Thoracic aorta (tissue), 2 donors: ENCODE data around the gene POU2F3. TPM values are rescaled to one million over a fixed set of nuclear protein-coding genes. Genes with fewer than 3 reads are reported as not detected.

ENCODE experiments used
- ATAC-seq: fragments of 150-250 bp; one replicate; pipeline ENCODE4 v1.8.0; 2017; ENCODE audit warnings: low read depth; ENCODE audit not compliant: insufficient number of reproducible peaks, low FRiP score
- DNase-seq: peaks from one replicate; pipeline ENCODE4 v3.0.0-alpha.2; 2020; ENCODE audit warnings: low spot score
- H3K27ac ChIP-seq, 2 donors: fragments of 200-600 bp; sonication (generic); 1 replicate in 1 of 2; 2 replicates in 1 of 2; pipeline ENCODE4 v1.5.1; 2016; ENCODE audit warnings: mild to moderate bottlenecking in 2 of 2, moderate library complexity in 2 of 2
- H3K27me3 ChIP-seq: fragments of 200-600 bp; sonication (generic); replicated peaks from 2 replicates; pipeline ENCODE4 v1.6.0; 2016; ENCODE audit warnings: mild to moderate bottlenecking; ENCODE audit not compliant: insufficient read depth
- H3K36me3 ChIP-seq: fragments of 200-600 bp; sonication (generic); one replicate; pipeline ENCODE4 v1.5.1; 2016
- H3K4me1 ChIP-seq, 2 donors: fragments of 200-600 bp; sonication (generic); 1 replicate in 1 of 2; 2 replicates in 1 of 2; pipeline versions ENCODE4 v1.5.1 to v1.6.0; 2016; ENCODE audit warnings: low read depth in 2 of 2, mild to moderate bottlenecking in 1 of 2; ENCODE audit not compliant: control insufficient read depth in 1 of 2
- H3K4me3 ChIP-seq: fragments of 200-600 bp; sonication (generic); 2 replicates; pipeline ENCODE4 v1.5.1; 2016; ENCODE audit warnings: mild to moderate bottlenecking
- H3K9me3 ChIP-seq: fragments of 200-600 bp; sonication (generic); 2 replicates; pipeline ENCODE4 v1.5.1; 2016
- total RNA-seq, 2 donors: library from RNA; depleted of rRNA; stranded (reverse); fragments of >200 nt; gene quantifications; one replicate each; pipeline versions ENCODE4 v1.1.0 to v1.2.3, GENCODE V29; 2016
- TF ChIP-seq, protein P1 (sequence below): fragments of 200-600 bp; sonication (generic); IDR thresholded peaks from one replicate; pipeline ENCODE4 v1.5.1; 2019; ENCODE audit warnings: antibody characterized with exemption

POU2F3 gene
- total RNA-seq, 2 donors from 2014 or later: not detected

DNA sequence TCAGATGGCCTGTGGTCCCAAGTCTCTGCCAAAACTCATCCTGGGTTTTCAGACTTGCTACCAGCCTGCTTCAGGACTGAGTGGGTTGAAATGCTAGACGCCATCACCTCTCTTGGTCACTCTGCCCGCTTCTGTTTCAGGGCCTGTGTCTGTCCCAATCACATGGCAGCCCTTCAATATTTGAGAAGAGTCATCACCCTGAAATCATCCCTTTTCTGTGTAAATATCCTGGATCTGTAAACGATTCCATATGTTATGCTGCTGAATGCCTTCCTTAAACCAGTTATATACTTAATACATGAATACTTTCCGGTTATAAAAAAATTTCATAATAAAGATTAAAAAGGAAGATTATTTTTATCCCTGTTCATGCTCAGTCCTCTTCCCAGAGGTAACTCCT, 45.3 kb downstream of the POU2F3 start:
- no peak overlapping the region for H3K27ac ChIP-seq
- no peaks in the 10 kb centered on the region for H3K9me3 ChIP-seq
- no peak for ATAC-seq
- H3K4me3 ChIP-seq: no peak overlapping the region
- no peak for DNase-seq
- H3K36me3 ChIP-seq: no peaks in the 10 kb centered on the region
- H3K4me1 ChIP-seq: no peaks in the 10 kb centered on the region
- TF ChIP-seq, protein P1, sequence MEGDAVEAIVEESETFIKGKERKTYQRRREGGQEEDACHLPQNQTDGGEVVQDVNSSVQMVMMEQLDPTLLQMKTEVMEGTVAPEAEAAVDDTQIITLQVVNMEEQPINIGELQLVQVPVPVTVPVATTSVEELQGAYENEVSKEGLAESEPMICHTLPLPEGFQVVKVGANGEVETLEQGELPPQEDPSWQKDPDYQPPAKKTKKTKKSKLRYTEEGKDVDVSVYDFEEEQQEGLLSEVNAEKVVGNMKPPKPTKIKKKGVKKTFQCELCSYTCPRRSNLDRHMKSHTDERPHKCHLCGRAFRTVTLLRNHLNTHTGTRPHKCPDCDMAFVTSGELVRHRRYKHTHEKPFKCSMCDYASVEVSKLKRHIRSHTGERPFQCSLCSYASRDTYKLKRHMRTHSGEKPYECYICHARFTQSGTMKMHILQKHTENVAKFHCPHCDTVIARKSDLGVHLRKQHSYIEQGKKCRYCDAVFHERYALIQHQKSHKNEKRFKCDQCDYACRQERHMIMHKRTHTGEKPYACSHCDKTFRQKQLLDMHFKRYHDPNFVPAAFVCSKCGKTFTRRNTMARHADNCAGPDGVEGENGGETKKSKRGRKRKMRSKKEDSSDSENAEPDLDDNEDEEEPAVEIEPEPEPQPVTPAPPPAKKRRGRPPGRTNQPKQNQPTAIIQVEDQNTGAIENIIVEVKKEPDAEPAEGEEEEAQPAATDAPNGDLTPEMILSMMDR: no peak
- no peaks in the 10 kb centered on the region for H3K27me3 ChIP-seq

DNA sequence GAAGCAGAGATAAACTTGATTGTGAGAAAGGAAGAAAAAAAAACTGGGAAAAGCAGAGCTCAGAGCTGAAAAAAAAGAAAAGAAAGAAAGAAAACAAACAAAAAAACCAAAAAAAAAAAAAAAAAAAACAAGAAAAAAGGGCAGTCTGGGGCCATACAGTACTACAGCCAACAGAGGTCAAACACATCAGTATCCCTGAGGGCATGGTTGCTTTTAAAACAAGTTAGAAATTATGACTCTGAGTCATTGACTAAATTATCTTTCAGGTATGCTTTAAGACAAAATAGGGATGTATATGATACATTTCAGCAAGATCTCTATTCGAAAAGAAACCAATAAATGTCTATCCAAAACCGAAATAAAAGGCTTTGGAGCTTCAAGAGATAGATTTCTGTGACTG, 48.1 kb downstream of the POU2F3 start:
- Histone ChIP-seq H3K9me3 (no peaks in the 10 kb centered on the region), H3K27ac (no peak overlapping the region), H3K27me3 (no peaks in the 10 kb centered on the region), H3K4me1 (no peaks in the 10 kb centered on the region), H3K4me3 (no peak overlapping the region), H3K36me3 (no peaks in the 10 kb centered on the region)
- ATAC-seq: no peak
- TF ChIP-seq, protein P1: no peak
- no peak for DNase-seq

DNA sequence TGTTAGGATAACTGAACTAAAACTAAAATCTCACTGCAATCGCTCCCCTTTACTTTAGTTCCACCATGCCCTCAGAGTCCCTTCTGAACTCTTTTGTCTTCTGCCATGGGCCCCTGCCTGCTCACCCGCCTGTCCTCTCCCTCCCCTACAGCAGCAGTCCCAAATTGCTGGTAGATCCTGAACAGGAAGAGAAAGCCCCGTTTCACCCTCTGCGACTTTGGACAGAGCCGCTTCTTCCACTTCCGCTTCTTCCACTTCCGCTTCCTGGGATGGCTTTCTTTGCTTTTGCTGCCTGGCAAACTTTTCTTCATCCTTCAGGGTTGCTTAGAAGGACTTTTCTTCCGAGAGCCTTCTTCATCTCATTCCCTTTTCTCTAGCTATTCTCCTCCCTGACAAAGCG, 49.5 kb downstream of the POU2F3 start:
- Histone ChIP-seq H3K27ac (no peak overlapping the region), H3K36me3 (no peaks in the 10 kb centered on the region), H3K4me1 (no peaks in the 10 kb centered on the region), H3K4me3 (no peak overlapping the region), H3K9me3 (no peaks in the 10 kb centered on the region), H3K27me3 (no peaks in the 10 kb centered on the region)
- ATAC-seq (no peak), DNase-seq (no peak)
- TF ChIP-seq, protein P1: no peak

DNA sequence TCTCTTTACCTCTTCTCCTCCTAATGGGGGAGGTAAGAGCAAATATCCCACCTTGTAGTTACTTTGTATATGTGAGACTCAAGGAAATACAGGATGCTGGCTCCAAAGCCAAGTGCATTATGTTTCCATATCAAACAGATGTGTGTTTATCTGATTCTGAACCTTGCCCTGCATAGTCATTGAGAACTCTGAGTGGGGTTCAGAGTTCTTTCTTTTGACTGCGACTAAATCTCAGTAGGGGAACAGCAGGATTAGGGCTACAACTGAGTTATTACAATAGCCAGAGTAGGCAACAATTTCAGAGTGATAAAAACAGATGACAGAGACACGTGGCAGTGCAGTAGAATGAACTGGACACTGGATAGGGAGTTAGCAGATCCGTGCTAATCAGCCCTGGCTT, 51.0 kb downstream of the POU2F3 start:
- ATAC-seq (no peak), DNase-seq (no peak)
- Histone ChIP-seq H3K9me3 (no peaks in the 10 kb centered on the region), H3K4me1 (no peaks in the 10 kb centered on the region), H3K36me3 (no peaks in the 10 kb centered on the region), H3K27ac (no peak overlapping the region), H3K27me3 (no peaks in the 10 kb centered on the region), H3K4me3 (no peak overlapping the region)
- TF ChIP-seq, protein P1: no peak

DNA sequence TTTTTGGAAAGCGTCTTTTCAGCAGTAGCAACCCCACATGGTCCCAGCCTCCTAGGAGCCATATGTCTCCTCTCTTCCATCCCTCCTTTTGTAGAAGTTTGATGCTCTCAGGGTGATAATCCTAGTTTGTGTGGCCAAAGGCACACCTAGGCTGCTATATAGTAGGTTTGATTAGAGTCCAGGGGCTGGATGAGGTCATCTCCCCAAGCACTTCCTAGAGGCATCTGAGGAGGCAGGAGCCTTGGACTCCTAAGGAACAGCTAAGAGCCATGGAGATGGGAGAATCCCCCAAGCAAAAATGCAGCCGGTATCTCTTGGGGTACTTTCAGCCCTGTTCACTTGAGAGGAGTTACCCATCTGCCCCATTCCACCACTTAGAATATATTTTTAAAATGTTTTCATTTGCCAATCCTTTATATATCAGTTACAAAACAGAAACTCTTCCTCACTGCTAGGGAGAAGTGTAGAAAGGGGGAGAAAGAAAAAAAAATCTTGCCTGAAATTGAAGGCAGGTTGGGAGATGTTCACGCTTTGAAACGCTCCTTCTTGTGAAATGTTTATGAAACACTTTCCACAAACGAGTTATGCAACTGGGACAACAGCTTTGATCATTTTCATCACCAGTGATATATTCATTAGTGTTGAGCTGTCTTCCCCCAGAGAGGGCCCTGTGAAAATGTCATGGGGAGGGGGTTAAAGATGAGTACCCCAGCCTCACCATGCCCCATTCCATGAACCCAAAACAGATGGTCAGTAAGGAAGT, 53.3 kb downstream of the POU2F3 start:
- no peak for ATAC-seq
- TF ChIP-seq, protein P1: no peak
- H3K27me3 ChIP-seq: no peaks in the 10 kb centered on the region

More for the DNA sequence above, 53.3 kb downstream of the POU2F3 start:
- H3K4me3 ChIP-seq: no peak overlapping the region
- no peaks in the 10 kb centered on the region for H3K9me3 ChIP-seq
- H3K27ac ChIP-seq: no peak overlapping the region
- no peaks in the 10 kb centered on the region for H3K36me3 ChIP-seq
- no peak for DNase-seq
- H3K4me1 ChIP-seq: no peaks in the 10 kb centered on the region
